ENCODE results near the gene USP7. TPM values are rescaled to one million over a fixed set of nuclear protein-coding genes. Genes with fewer than 3 reads are reported as not detected.

Gene USP7
- total RNA-seq, 2 experiments from 2014 or later: 259 to 268 TPM

DNA sequence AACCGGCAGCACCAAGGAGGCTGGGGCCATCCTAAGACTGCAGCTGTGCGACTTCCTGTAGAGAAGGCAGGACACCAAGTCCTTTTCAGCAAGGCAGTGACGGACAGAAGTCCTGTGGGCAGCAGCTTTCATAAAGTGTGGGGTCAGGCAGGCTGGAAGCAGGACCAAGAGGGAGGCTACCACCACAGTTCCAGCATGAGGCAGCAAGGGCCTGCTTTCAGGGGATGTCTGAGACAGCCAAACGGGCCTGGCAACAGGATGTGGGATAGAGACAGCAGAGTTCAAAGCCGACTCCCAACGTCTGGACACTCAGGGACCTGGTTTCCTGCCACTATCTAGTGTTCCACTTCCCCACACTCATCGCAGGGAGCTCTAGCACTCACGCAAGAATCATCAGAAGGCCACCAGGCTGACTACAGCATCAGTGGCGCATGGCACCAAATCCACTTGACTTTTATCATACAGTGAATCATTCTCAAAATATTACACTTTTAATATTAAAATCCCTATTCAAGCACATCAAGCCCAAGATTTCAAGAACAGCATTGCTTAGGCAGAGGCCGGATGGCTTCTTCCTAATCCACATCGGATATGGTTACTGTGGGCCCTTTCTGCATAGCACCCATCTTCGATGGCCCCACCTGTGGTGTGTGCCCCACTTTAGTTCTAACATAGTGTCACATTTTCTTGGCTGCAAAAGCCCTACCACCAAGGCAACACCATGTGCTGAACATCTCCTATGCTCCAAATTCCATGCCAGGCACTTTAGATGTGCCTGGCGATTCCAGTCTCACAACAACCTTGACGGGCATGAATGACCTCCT is 5.2 kb downstream of the USP7 start:
- Mint-ChIP-seq H3K36me3 (ENCODE audit: low read depth) (peaks cover 11% of the 10 kb centered on the region), H3K9me3 (no peaks in the 10 kb centered on the region), H3K27ac (peak overlapping the region; percentile 94), H3K4me1 (ENCODE audit: low read depth) (peaks cover 81% of the 10 kb centered on the region), H3K27me3 (no peaks in the 10 kb centered on the region), H3K4me3 (peak overlapping the region; percentile 97)
- ChIA-PET CTCF (interaction anchor here (0.9 to 4.6 kb wide), 2 partner anchors 22 to 67 kb away, joined by 3 to 22 read pairs; no protein-coding TSS in a partner anchor), POLR2A (interaction anchor here (1.0 to 1.2 kb wide), 2 partner anchors 22 to 133 kb away, joined by 3 to 5 read pairs; partner anchors contain the start of gene HAPSTR1)
- Histone ChIP-seq H3K27ac (ENCODE audit: low read depth in 1 of 2, low read length in 2 of 2) (peak overlapping the region; percentile 41 to 63), H3K9me3 (ENCODE audit: control insufficient read depth in 1 of 2, insufficient read depth in 1 of 2, low read length in 2 of 2) (no peaks in the 10 kb centered on the region), H3K36me3 (ENCODE audit: insufficient read depth, low read length) (peaks cover 3% of the 10 kb centered on the region), H3K27me3 (ENCODE audit: control insufficient read depth in 1 of 2, insufficient read depth in 2 of 2, low read length in 2 of 2) (no peaks in the 10 kb centered on the region), H3K4me3 (ENCODE audit: low read length) (peak overlapping the region; percentile 30), H3K4me1 (ENCODE audit: insufficient read depth, low read length) (peaks cover 83% of the 10 kb centered on the region)
- intact Hi-C loops (cut with DNase I, micrococcal nuclease): no loop called here
- DNase-seq (peak in 7 of 14 experiments; percentile 8 to 65 (median 42)), ATAC-seq (ENCODE audit: poor library complexity) (no peak)
- TF ChIP-seq, protein P1, sequence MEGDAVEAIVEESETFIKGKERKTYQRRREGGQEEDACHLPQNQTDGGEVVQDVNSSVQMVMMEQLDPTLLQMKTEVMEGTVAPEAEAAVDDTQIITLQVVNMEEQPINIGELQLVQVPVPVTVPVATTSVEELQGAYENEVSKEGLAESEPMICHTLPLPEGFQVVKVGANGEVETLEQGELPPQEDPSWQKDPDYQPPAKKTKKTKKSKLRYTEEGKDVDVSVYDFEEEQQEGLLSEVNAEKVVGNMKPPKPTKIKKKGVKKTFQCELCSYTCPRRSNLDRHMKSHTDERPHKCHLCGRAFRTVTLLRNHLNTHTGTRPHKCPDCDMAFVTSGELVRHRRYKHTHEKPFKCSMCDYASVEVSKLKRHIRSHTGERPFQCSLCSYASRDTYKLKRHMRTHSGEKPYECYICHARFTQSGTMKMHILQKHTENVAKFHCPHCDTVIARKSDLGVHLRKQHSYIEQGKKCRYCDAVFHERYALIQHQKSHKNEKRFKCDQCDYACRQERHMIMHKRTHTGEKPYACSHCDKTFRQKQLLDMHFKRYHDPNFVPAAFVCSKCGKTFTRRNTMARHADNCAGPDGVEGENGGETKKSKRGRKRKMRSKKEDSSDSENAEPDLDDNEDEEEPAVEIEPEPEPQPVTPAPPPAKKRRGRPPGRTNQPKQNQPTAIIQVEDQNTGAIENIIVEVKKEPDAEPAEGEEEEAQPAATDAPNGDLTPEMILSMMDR (IDR thresholded peaks at IDR 0.05): no peak

DNA sequence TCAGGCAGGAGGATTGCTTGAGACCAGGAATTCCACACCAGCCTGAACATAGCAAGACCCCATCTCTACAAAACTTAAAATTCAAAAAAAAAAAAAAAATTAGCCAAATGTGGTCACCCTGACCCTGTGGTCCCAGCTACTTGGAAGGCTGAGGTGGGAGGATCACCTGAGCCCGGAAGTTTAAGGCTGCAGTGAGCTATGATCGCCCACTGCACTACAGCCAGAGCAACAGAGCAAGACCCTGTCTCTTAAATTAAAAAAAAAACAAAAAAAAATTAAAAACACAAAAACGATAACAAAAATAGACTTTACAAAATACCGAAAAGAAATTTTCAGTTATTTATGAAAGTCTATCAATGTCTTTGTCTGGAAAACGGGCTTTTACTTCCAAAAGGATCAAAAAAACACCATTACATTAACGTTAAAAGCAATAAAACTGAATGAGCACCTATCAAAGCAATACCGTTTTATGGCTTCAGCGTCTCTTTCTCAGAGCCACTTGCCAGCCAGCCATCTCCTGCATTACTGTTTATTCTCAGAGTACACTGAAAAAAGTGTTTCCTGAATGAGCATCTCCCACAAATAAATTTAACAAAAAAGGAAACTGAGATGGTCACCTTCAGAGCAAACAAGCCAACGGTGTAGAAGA is 6.1 kb downstream of the USP7 start:
- TF ChIP-seq, protein P1 (IDR thresholded peaks at IDR 0.05): no peak
- intact Hi-C loops (cut with DNase I, micrococcal nuclease): no loop called here
- ATAC-seq (ENCODE audit: poor library complexity) (no peak), DNase-seq (no peak)
- peaks cover 88% of the 10 kb centered on the region for H3K4me1 Mint-ChIP-seq (ENCODE audit: low read depth)
- no peaks in the 10 kb centered on the region for H3K9me3 ChIP-seq (ENCODE audit: control insufficient read depth in 1 of 2, insufficient read depth in 1 of 2, low read length in 2 of 2)
- peaks cover 11% of the 10 kb centered on the region for H3K36me3 Mint-ChIP-seq (ENCODE audit: low read depth)
- POLR2A ChIA-PET: interaction anchor here (0.6 kb wide), 1 partner anchor 16 kb away, joined by 3 read pairs; no protein-coding TSS in a partner anchor
- peaks cover 3% of the 10 kb centered on the region for H3K36me3 ChIP-seq (ENCODE audit: insufficient read depth, low read length)
- no peaks in the 10 kb centered on the region for H3K9me3 Mint-ChIP-seq
- peak overlapping the region; percentile 97 for H3K4me3 Mint-ChIP-seq
- H3K27me3 Mint-ChIP-seq: no peaks in the 10 kb centered on the region
- H3K27me3 ChIP-seq (ENCODE audit: control insufficient read depth in 1 of 2, insufficient read depth in 2 of 2, low read length in 2 of 2): no peaks in the 10 kb centered on the region
- H3K27ac Mint-ChIP-seq: peak overlapping the region; percentile 94
- CTCF ChIA-PET: no interaction called here
- H3K4me3 ChIP-seq (ENCODE audit: low read length): peak overlapping the region; percentile 30
- H3K27ac ChIP-seq (ENCODE audit: low read depth in 1 of 2, low read length in 2 of 2): peak overlapping the region in 1 of 2 donors; percentile 63
- peaks cover 91% of the 10 kb centered on the region for H3K4me1 ChIP-seq (ENCODE audit: insufficient read depth, low read length)

DNA sequence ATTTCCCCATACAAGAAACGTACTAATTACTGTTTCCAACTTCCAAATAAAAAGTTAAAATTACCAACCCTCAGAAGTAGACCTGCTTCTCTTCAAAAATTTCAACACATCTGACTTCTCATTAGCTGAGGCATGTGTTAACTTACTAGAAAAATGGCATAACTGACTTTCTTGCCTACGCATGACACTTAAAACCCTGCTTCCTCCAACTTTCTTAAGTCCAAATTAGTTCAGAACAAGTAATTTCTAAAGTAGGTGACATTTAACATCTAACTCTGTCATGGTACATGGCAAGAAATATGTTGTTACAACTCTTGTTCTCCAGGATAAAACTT is 6.7 kb downstream of the USP7 start:
- Mint-ChIP-seq H3K27me3 (no peaks in the 10 kb centered on the region), H3K4me3 (peak overlapping the region; percentile 49), H3K4me1 (ENCODE audit: low read depth) (peaks cover 89% of the 10 kb centered on the region), H3K9me3 (no peaks in the 10 kb centered on the region), H3K36me3 (ENCODE audit: low read depth) (peaks cover 5% of the 10 kb centered on the region), H3K27ac (peak overlapping the region; percentile 56)
- DNase-seq (no peak), ATAC-seq (ENCODE audit: poor library complexity) (no peak)
- H3K4me3 ChIP-seq (ENCODE audit: low read length): no peak overlapping the region
- H3K9me3 ChIP-seq (ENCODE audit: control insufficient read depth in 1 of 2, insufficient read depth in 1 of 2, low read length in 2 of 2): no peaks in the 10 kb centered on the region
- ChIA-PET CTCF (no interaction called here), POLR2A (interaction anchor here (0.6 kb wide), 1 partner anchor 16 kb away, joined by 3 read pairs; no protein-coding TSS in a partner anchor)
- peaks cover 92% of the 10 kb centered on the region for H3K4me1 ChIP-seq (ENCODE audit: insufficient read depth, low read length)
- no peak overlapping the region for H3K27ac ChIP-seq (ENCODE audit: low read depth in 1 of 2, low read length in 2 of 2)
- peaks cover 3% of the 10 kb centered on the region for H3K36me3 ChIP-seq (ENCODE audit: insufficient read depth, low read length)
- no peaks in the 10 kb centered on the region for H3K27me3 ChIP-seq (ENCODE audit: control insufficient read depth in 1 of 2, insufficient read depth in 2 of 2, low read length in 2 of 2)
- TF ChIP-seq, protein P1 (IDR thresholded peaks at IDR 0.05): no peak
- intact Hi-C loops (cut with DNase I, micrococcal nuclease): no loop called here

Measured in CD4-positive, alpha-beta T cell (primary cell).